ENCODE results near the gene PPP1R12C.
A peak's percentile ranks its signal among the peaks of the same experiment; 100 is the strongest.

The PPP1R12C gene

GRCh38 chr19:55083004-55083850 lies 34.2 kb downstream of the PPP1R12C start:
- TF ChIP-seq REST (IDR thresholded peaks at IDR 0.05; ENCODE audit: insufficient read depth in 1 of 2, low read depth in 2 of 2, low read length in 2 of 2) (no peak), TAF1 (IDR thresholded peaks at IDR 0.05; ENCODE audit: borderline replicate concordance, insufficient read depth, low read length) (no peak), FOXP2 (optimal IDR thresholded peaks at IDR 0.05; ENCODE audit: borderline replicate concordance, extremely low read depth, extremely low read length, insufficient read depth) (no peak), SIN3A (IDR thresholded peaks at IDR 0.05; ENCODE audit: borderline replicate concordance, insufficient read depth, low read length) (no peak), POLR2AphosphoS5 (IDR thresholded peaks at IDR 0.05; ENCODE audit: low read depth, low read length) (no peak)

- no peak for TF ChIP-seq REST (IDR thresholded peaks at IDR 0.05; ENCODE audit: insufficient read depth in 1 of 2, low read depth in 2 of 2, low read length in 2 of 2)
- no peak for TF ChIP-seq TAF1 (IDR thresholded peaks at IDR 0.05; ENCODE audit: borderline replicate concordance, insufficient read depth, low read length)
- TF ChIP-seq SIN3A (IDR thresholded peaks at IDR 0.05; ENCODE audit: borderline replicate concordance, insufficient read depth, low read length): no peak
- TF ChIP-seq FOXP2 (optimal IDR thresholded peaks at IDR 0.05; ENCODE audit: borderline replicate concordance, extremely low read depth, extremely low read length, insufficient read depth): no peak
- TF ChIP-seq POLR2AphosphoS5 (IDR thresholded peaks at IDR 0.05; ENCODE audit: low read depth, low read length): no peak
These were observed 35.2 kb downstream of the PPP1R12C start for GRCh38 chr19:55082020-55082851.

- TF ChIP-seq FOXP2 (optimal IDR thresholded peaks at IDR 0.05; ENCODE audit: borderline replicate concordance, extremely low read depth, extremely low read length, insufficient read depth) (no peak), POLR2AphosphoS5 (IDR thresholded peaks at IDR 0.05; ENCODE audit: low read depth, low read length) (no peak), REST (IDR thresholded peaks at IDR 0.05; ENCODE audit: insufficient read depth in 1 of 2, low read depth in 2 of 2, low read length in 2 of 2) (no peak), SIN3A (IDR thresholded peaks at IDR 0.05; ENCODE audit: borderline replicate concordance, insufficient read depth, low read length) (no peak), TAF1 (IDR thresholded peaks at IDR 0.05; ENCODE audit: borderline replicate concordance, insufficient read depth, low read length) (no peak)
These were observed 35.7 kb downstream of the PPP1R12C start for GRCh38 chr19:55081770-55082019.

GRCh38 chr19:55080968-55081769 lies 36.3 kb downstream of the PPP1R12C start:
- TF ChIP-seq SIN3A (IDR thresholded peaks at IDR 0.05; ENCODE audit: borderline replicate concordance, insufficient read depth, low read length): no peak
- TF ChIP-seq FOXP2 (optimal IDR thresholded peaks at IDR 0.05; ENCODE audit: borderline replicate concordance, extremely low read depth, extremely low read length, insufficient read depth): no peak
- no peak for TF ChIP-seq TAF1 (IDR thresholded peaks at IDR 0.05; ENCODE audit: borderline replicate concordance, insufficient read depth, low read length)
- 0 out of 2 replicates have a peak, but pooled peaks have one; percentile 46 for TF ChIP-seq POLR2AphosphoS5 (IDR thresholded peaks at IDR 0.05; ENCODE audit: low read depth, low read length)
- TF ChIP-seq REST (IDR thresholded peaks at IDR 0.05; ENCODE audit: insufficient read depth in 1 of 2, low read depth in 2 of 2, low read length in 2 of 2): no peak
